OCI-LY3 (cell line): ENCODE results near the gene ANP32B.

ENCODE experiments used
- H2AFZ ChIP-seq: fragments of 200-600, 300-600 bp; shearing (Covaris generic); 2 replicates; pipeline ENCODE4 v1.6.0; 2014; ENCODE audit warnings: antibody characterized with exemption, low read depth, low read length
- H3K27ac ChIP-seq: fragments of 200-600, 300-600 bp; sonication (generic); 2 replicates; pipeline ENCODE4 v1.5.1; 2014; ENCODE audit warnings: mild to moderate bottlenecking, low read length, moderate library complexity, mixed read lengths
- H3K27me3 ChIP-seq: fragments of 200-600, 300-600 bp; sonication (generic); 2 replicates; pipeline ENCODE4 v1.6.1; 2014; ENCODE audit warnings: low read depth, low read length, mixed read lengths
- H3K36me3 ChIP-seq: fragments of 200-600, 300-600 bp; sonication (generic); replicated peaks from 2 replicates; pipeline ENCODE3; 2014; ENCODE audit warnings: low read depth, low read length, mixed read lengths
- H3K4me1 ChIP-seq: fragments of 300-600, 200-600 bp; sonication (generic); 2 replicates; pipeline ENCODE4 v1.6.1; 2014; ENCODE audit warnings: low read length, mixed read lengths
- H3K4me2 ChIP-seq: fragments of 200-600, 300-600 bp; sonication (generic); 2 replicates; pipeline ENCODE4 v1.6.1; 2014; ENCODE audit warnings: low read length, mixed read lengths
- H3K4me3 ChIP-seq: fragments of 300-600, 200-600 bp; sonication (generic); 2 replicates; pipeline ENCODE4 v1.5.1; 2014; ENCODE audit warnings: antibody characterized with exemption, mild to moderate bottlenecking, low read length, moderate library complexity
- H3K79me2 ChIP-seq: fragments of 300-600, 200-600 bp; shearing (Covaris generic); 2 replicates; pipeline ENCODE4 v1.6.1; 2014; ENCODE audit warnings: mild to moderate bottlenecking, low read length, mixed read lengths
- H3K9ac ChIP-seq: fragments of 300-600, 200-600 bp; shearing (Covaris generic); 2 replicates; pipeline ENCODE4 v1.6.0; 2014; ENCODE audit warnings: mild to moderate bottlenecking, low read length, moderate library complexity
- H3K9me3 ChIP-seq: fragments of 200-600, 300-600 bp; shearing (Covaris generic); 2 replicates; pipeline ENCODE4 v1.6.1; 2014; ENCODE audit warnings: low read length, mixed read lengths; ENCODE audit not compliant: insufficient read depth
- H4K20me1 ChIP-seq: fragments of 200-600, 300-600 bp; sonication (generic); 2 replicates; pipeline ENCODE4 v1.6.1; 2016; ENCODE audit warnings: low read length, mixed read lengths; ENCODE audit not compliant: insufficient read depth
- EZH2phosphoT487 ChIP-seq: fragments of 200-600 bp; shearing (Covaris generic); IDR thresholded peaks from 2 replicates; pipeline ENCODE4 v1.6.1; 2018; ENCODE audit warnings: antibody characterized with exemption, mixed run types, low read depth
- TF ChIP-seq, protein P1 (sequence below): fragments of 200-600, 300-600 bp; sonication (generic); IDR thresholded peaks from 2 replicates; pipeline ENCODE4 v1.5.1; 2014; ENCODE audit warnings: antibody characterized with exemption, low read length, low read depth

The ANP32B gene

DNA sequence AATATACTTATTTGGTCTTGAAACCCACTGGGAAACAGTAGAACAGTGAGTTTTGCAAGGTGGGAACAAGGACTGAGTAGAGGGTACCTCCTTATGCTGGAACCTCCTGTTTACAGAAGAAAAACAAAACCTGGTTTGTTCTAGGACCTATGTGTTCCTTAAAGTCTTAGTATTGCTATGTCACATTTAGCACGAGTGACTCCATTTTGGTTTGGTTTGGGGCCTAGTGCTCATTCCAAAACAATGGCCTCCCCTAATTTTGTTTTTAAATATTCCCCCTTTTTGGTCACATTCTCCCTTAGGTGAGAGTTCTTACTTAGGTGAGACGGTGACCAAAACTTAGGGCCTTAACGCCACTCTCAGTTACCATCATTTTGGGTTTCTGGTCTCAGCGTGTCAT, 67.2 kb downstream of the ANP32B start:
- no peak overlapping the region for H3K27ac ChIP-seq
- H3K4me2 ChIP-seq: no peak overlapping the region
- TF ChIP-seq, protein P1, sequence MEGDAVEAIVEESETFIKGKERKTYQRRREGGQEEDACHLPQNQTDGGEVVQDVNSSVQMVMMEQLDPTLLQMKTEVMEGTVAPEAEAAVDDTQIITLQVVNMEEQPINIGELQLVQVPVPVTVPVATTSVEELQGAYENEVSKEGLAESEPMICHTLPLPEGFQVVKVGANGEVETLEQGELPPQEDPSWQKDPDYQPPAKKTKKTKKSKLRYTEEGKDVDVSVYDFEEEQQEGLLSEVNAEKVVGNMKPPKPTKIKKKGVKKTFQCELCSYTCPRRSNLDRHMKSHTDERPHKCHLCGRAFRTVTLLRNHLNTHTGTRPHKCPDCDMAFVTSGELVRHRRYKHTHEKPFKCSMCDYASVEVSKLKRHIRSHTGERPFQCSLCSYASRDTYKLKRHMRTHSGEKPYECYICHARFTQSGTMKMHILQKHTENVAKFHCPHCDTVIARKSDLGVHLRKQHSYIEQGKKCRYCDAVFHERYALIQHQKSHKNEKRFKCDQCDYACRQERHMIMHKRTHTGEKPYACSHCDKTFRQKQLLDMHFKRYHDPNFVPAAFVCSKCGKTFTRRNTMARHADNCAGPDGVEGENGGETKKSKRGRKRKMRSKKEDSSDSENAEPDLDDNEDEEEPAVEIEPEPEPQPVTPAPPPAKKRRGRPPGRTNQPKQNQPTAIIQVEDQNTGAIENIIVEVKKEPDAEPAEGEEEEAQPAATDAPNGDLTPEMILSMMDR: no peak
- TF ChIP-seq EZH2phosphoT487: no peak
- H3K4me3 ChIP-seq: no peak overlapping the region
- peaks cover 8% of the 10 kb centered on the region; the same call in 1 of the 2 replicates for H3K9me3 ChIP-seq
- peaks cover 63% of the 10 kb centered on the region for H3K79me2 ChIP-seq
- H3K4me1 ChIP-seq: peaks cover 36% of the 10 kb centered on the region
- H4K20me1 ChIP-seq: 0 out of 2 replicates have a peak, but pooled peaks cover 15% of the 10 kb centered on the region
- H3K9ac ChIP-seq: no peak overlapping the region
- H3K36me3 ChIP-seq: peaks cover 33% of the 10 kb centered on the region
- H2AFZ ChIP-seq: no peak overlapping the region
- no peaks in the 10 kb centered on the region for H3K27me3 ChIP-seq

DNA sequence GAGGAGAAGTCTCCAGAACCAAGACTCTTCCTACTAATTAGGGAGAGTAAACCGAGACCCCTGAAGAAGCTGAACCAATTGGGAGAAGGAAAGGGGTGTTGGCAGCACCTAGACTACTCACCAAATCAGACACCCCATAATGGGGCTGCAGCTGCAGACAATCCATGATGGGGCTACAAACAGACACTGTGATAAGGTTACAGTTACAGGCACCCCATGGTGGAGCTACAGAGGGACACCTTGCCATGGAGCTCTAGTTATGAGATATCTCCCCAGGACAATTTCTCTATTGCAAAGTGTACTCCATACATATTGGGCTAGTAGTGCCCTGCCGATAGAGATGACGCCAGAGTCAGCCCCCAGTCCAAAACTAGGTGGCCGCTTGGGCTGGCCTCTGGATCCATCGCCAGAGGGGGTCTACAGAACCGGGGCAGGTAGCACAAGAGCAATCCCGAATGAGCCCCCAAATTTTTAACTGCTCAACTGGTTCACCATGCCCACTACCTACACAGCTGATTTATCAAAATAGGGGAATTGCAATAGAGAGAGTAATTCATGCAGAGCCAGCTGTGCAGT, 71.3 kb downstream of the ANP32B start:
- Histone ChIP-seq H3K4me3 (no peak overlapping the region), H3K9me3 (no peaks in the 10 kb centered on the region), H3K27me3 (no peaks in the 10 kb centered on the region), H3K9ac (no peak overlapping the region), H3K4me1 (peaks cover 26% of the 10 kb centered on the region), H3K79me2 (peaks cover 52% of the 10 kb centered on the region), H2AFZ (no peak overlapping the region), H3K36me3 (peaks cover 13% of the 10 kb centered on the region), H3K27ac (0 out of 2 replicates have a peak overlapping the region, but pooled peaks have one; percentile 13), H4K20me1 (peaks cover 14% of the 10 kb centered on the region; the same call in 1 of the 2 replicates), H3K4me2 (no peak overlapping the region)
- TF ChIP-seq EZH2phosphoT487: no peak
- TF ChIP-seq, protein P1: no peak

DNA sequence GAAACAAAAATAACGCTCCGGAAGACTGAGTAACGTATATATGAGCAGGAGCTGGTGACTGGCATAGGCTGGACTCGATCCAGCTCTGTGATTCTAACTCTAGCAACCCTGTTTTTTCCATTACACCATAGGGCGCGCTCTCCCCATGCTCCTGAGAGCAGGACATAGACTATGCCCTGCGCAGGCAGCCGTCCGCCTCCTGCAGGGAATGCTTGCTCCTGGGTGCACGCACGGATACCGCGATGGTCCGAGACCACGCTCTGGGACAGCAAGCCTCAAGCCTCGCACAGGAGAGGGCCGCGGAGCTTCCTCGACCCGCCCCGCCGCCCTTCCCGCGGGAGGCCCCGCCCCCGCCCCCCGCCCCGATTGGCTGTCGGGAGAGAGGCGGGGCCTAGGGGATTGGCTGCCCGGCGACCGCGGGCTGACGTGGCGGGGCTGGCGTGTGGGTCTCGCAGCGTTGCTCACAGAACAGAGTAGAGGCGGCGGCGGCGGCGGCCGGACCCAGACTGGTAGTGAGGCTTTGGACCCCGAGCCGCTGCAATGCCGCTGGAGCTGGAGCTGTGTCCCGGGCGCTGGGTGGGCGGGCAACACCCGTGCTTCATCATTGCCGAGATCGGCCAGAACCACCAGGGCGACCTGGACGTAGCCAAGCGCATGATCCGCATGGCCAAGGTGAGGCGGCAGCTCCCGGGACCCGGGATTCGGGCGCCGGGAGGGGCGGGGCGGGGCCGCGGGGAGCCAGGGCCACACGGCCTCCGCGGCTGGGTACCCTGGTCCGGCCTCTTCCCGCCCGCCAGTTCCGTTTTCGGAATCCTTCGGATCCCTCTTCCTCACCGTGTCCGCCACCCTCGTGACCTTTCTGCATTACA, 73.4 kb downstream of the ANP32B start, which contains the start of gene NANS:
NANS (plus strand) TSS at position 464 of the 869 bp plus-strand sequence; CDS start at position 541, 77 bp downstream.
- Histone ChIP-seq H3K27me3 (no peaks in the 10 kb centered on the region), H3K9ac (peak within 1 kb of the TSS; percentile 81), H3K4me1 (peaks cover 26% of the 10 kb centered on the region), H3K27ac (peak within 1 kb of the TSS; percentile 58), H3K9me3 (no peaks in the 10 kb centered on the region), H3K36me3 (peaks cover 13% of the 10 kb centered on the region), H3K4me2 (peak within 1 kb of the TSS; percentile 88), H3K4me3 (peak within 1 kb of the TSS; percentile 89), H3K79me2 (peaks cover 44% of the 10 kb centered on the region), H2AFZ (peak within 1 kb of the TSS; percentile 90; the same call in 1 of the 2 replicates), H4K20me1 (peaks cover 9% of the 10 kb centered on the region; the same call in 1 of the 2 replicates)
- TF ChIP-seq EZH2phosphoT487: no peak
- TF ChIP-seq, protein P1: no peak

DNA sequence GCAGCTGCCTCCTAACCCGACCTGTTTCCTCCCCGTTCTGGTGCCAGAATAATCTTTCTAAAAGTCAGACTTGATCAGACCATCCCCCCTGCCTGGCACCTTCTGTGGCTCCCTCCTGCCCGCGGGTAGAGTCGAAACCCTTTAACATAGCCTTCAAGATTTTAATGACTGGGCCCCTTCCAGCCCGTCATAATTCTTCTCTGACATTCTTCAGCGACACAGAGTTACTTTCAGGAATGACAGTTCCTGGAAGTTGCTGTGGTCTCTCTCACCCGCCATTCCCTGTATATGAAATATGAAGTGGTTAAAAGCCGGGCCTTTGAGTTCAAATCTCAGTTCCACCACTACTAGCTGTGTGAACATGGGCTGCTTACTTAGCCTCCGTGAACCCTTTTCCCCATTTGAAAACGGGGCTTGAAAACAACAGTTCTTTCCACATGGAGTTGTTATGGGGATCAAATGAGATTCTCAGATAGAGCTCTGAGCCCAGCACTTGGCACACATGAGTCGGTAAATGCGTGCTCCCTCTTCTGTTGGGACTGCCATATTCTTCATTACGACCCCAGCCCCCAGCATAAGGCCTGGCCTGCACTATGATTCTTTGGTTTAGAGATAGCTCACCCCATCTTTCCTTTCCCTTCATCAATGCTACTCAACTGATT, 74.1 kb downstream of the ANP32B start:
- Histone ChIP-seq H3K4me2 (peak overlapping the region; percentile 88), H3K9ac (peak overlapping the region; percentile 81), H3K79me2 (peaks cover 38% of the 10 kb centered on the region), H3K36me3 (peaks cover 15% of the 10 kb centered on the region), H3K27me3 (no peaks in the 10 kb centered on the region), H4K20me1 (peaks cover 4% of the 10 kb centered on the region; the same call in 1 of the 2 replicates), H3K9me3 (no peaks in the 10 kb centered on the region), H3K4me3 (peak overlapping the region; percentile 89), H2AFZ (0 out of 2 replicates have a peak overlapping the region, but pooled peaks have one; percentile 24), H3K4me1 (peaks cover 26% of the 10 kb centered on the region), H3K27ac (peak overlapping the region; percentile 58)
- TF ChIP-seq EZH2phosphoT487: no peak
- TF ChIP-seq, protein P1: no peak; the same call in 1 of the 2 replicates
